CD8-positive, alpha-beta memory T cell (primary cell): ENCODE results near the gene SORL1-AS1. TPM values are rescaled to one million over a fixed set of nuclear protein-coding genes. Genes with fewer than 3 reads are reported as not detected.

Source experiments
- CTCF ChIA-PET: fragments of 350-600 bp; sonication (Branson Sonifier 250); formaldehyde crosslinking; loops from one replicate; lab custom pipeline; 2021; ENCODE audit warnings: antibody characterized with exemption; lab: Charles Lee
- POLR2A ChIA-PET: fragments of 350-600 bp; sonication (Branson Sonifier 250); formaldehyde crosslinking; loops from one replicate; lab custom pipeline; 2021; ENCODE audit warnings: antibody characterized with exemption; lab: Charles Lee
- DNase-seq, 5 donors: peaks; one replicate each; pipeline versions ENCODE4 v3.0.0 to v3.0.0-alpha.2; 2020 to 2022; ENCODE audit warnings: mixed read lengths in 1 of 5
- H3K27ac ChIP-seq: one replicate; pipeline ENCODE4 v1.7.0; 2013; ENCODE audit warnings: low read depth, mild to moderate bottlenecking, low read length, moderate library complexity
- H3K27me3 ChIP-seq: 2 replicates; pipeline ENCODE4 v1.7.0; 2013; ENCODE audit warnings: low read length, mild to moderate bottlenecking; ENCODE audit not compliant: insufficient read depth, poor library complexity, severe bottlenecking
- H3K36me3 ChIP-seq: 2 replicates; pipeline ENCODE4 v1.7.0; 2013; ENCODE audit warnings: mild to moderate bottlenecking, low read length, moderate library complexity; ENCODE audit not compliant: insufficient read depth
- H3K4me1 ChIP-seq: 2 replicates; pipeline ENCODE4 v1.7.0; 2013; ENCODE audit warnings: mild to moderate bottlenecking, low read length, moderate library complexity; ENCODE audit not compliant: insufficient read depth
- H3K4me3 ChIP-seq: 2 replicates; pipeline ENCODE4 v1.7.0; 2013; ENCODE audit warnings: mild to moderate bottlenecking, low read length
- H3K9me3 ChIP-seq: 2 replicates; pipeline ENCODE4 v1.7.0; 2013; ENCODE audit warnings: mild to moderate bottlenecking, low read length
- H3K27ac Mint-ChIP-seq, 8 donors: one replicate each; pipeline ENCODE4 v1.8.0; 2020 to 2021; ENCODE audit warnings: mixed read lengths in 8 of 8, mild to moderate bottlenecking in 6 of 8, inconsistent platforms in 3 of 8, moderate library complexity in 3 of 8
- H3K27me3 Mint-ChIP-seq, 2 donors: one replicate each; pipeline ENCODE4 v1.8.0; 2020 to 2021; ENCODE audit warnings: mixed read lengths in 2 of 2, mild to moderate bottlenecking in 1 of 2, moderate library complexity in 1 of 2
- H3K36me3 Mint-ChIP-seq, 3 donors: one replicate each; pipeline ENCODE4 v1.8.0; 2020 to 2021; ENCODE audit warnings: mixed read lengths in 3 of 3, inconsistent platforms in 1 of 3, mild to moderate bottlenecking in 1 of 3
- H3K4me1 Mint-ChIP-seq, 3 donors: one replicate each; pipeline ENCODE4 v1.8.0; 2020 to 2021; ENCODE audit warnings: mixed read lengths in 3 of 3, inconsistent platforms in 1 of 3, mild to moderate bottlenecking in 1 of 3
- H3K4me3 Mint-ChIP-seq, 7 donors: one replicate each; pipeline ENCODE4 v1.8.0; 2020 to 2021; ENCODE audit warnings: mixed read lengths in 7 of 7, mild to moderate bottlenecking in 6 of 7, moderate library complexity in 4 of 7, inconsistent platforms in 2 of 7
- H3K9me3 Mint-ChIP-seq, 5 donors: one replicate each; pipeline ENCODE4 v1.8.0; 2020 to 2022; ENCODE audit warnings: mixed read lengths in 5 of 5, mild to moderate bottlenecking in 3 of 5, moderate library complexity in 2 of 5, inconsistent platforms in 1 of 5
- polyA plus RNA-seq: library from polyadenylated mRNA; unstranded; fragments of 300-500 nt; fragmentation: Illumina TruSeq; gene quantifications from one replicate; pipeline ENCODE4 v1.2.3, GENCODE V29; 2021
- total RNA-seq, 2 experiments: library from RNA; stranded (reverse); gene quantifications; one replicate each; pipeline ENCODE4 v1.2.3, GENCODE V29; 2021

The SORL1-AS1 gene

GRCh38 chr11:121405646-121406045 lies 47.1 kb downstream of the SORL1-AS1 start:
- H3K27ac ChIP-seq, result no peak overlapping the region
- H3K4me3 ChIP-seq, result no peak overlapping the region

DNA sequence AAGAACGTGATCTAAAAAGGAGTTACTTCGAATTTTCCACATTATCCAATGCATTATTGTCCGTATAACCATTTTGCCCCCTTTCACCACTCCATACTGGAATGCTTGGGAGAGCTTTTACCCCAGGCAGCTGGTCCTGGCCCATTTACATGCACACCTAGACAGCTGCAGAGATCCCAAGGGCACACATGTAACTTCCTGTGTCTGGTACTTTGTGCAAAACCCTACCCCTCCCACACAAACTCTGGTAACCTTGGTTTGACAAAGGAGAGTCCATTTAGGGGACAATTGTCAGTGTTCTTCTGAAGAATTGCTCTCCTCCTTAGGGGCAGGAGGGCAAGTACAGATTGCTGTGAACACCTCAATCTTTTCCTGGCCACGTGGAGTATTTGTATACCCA lies 58.0 kb downstream of the SORL1-AS1 start:
- peaks cover 3 to 17% (median 9%) of the 10 kb centered on the region in 3 donors for H3K4me1 Mint-ChIP-seq
- Histone ChIP-seq H3K27me3 (no peaks in the 10 kb centered on the region), H3K4me1 (no peaks in the 10 kb centered on the region), H3K27ac (no peak overlapping the region), H3K9me3 (no peaks in the 10 kb centered on the region), H3K36me3 (no peaks in the 10 kb centered on the region), H3K4me3 (no peak overlapping the region)
- H3K27ac Mint-ChIP-seq, result peak overlapping the region in 1 of 8 donors; percentile 60
- H3K4me3 Mint-ChIP-seq, result no peak overlapping the region
- H3K9me3 Mint-ChIP-seq, result no peaks in the 10 kb centered on the region
- no peaks in the 10 kb centered on the region for H3K36me3 Mint-ChIP-seq
- ChIA-PET POLR2A (interaction anchor here (0.7 kb wide), 1 partner anchor 47 kb away, joined by 3 read pairs; no protein-coding TSS in a partner anchor), CTCF (no interaction called here)
- no peak for DNase-seq
- no peaks in the 10 kb centered on the region for H3K27me3 Mint-ChIP-seq

More at GRCh38 chr11:121405646-121406045, 47.1 kb downstream of the SORL1-AS1 start:
- H3K4me1 Mint-ChIP-seq, result no peaks in the 10 kb centered on the region
- no peaks in the 10 kb centered on the region for H3K4me1 ChIP-seq
- H3K9me3 ChIP-seq, result no peaks in the 10 kb centered on the region
- ChIA-PET CTCF (interaction anchor here (2.0 kb wide), 1 partner anchor 12 kb away, joined by 4 read pairs; no protein-coding TSS in a partner anchor), POLR2A (interaction anchor here (0.6 kb wide), 1 partner anchor 8 kb away, joined by 5 read pairs; no protein-coding TSS in a partner anchor)
- H3K9me3 Mint-ChIP-seq, result peaks cover 0 to 12% (median 4%) of the 10 kb centered on the region in 5 donors
- no peak for DNase-seq
- H3K36me3 Mint-ChIP-seq, result peaks cover 0 to 10% (median 2%) of the 10 kb centered on the region in 3 donors
- no peaks in the 10 kb centered on the region for H3K36me3 ChIP-seq
- no peaks in the 10 kb centered on the region for H3K27me3 ChIP-seq
- no peaks in the 10 kb centered on the region for H3K27me3 Mint-ChIP-seq
- H3K4me3 Mint-ChIP-seq, result no peak overlapping the region
- peak overlapping the region in 2 of 8 donors; percentile 1 to 37 for H3K27ac Mint-ChIP-seq

DNA sequence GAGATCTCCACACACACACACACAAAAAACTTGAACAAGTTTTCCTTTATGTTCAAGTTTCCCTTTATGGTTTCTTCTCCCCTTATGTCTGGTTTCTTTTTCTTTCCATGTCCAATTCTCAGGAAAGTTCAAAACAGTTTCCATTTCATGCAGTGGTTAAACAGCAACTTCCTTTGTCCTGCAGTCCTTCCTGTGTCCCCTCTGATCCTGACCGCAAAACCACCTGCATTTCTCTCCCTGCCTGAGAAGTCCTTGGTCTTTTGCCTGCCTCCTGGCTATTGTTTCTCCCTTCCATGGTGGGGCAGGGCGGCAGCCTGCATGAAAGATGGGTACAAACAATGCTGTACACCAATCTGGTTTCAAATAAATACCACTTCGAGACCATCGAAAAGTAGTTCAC lies 58.9 kb downstream of the SORL1-AS1 start:
- Histone ChIP-seq H3K36me3 (no peaks in the 10 kb centered on the region), H3K27ac (no peak overlapping the region), H3K4me3 (no peak overlapping the region), H3K27me3 (no peaks in the 10 kb centered on the region), H3K4me1 (no peaks in the 10 kb centered on the region), H3K9me3 (no peaks in the 10 kb centered on the region)
- peaks cover 3 to 17% (median 9%) of the 10 kb centered on the region in 3 donors for H3K4me1 Mint-ChIP-seq
- no peak for DNase-seq
- peak overlapping the region in 2 of 8 donors; percentile 55 to 83 for H3K27ac Mint-ChIP-seq
- H3K36me3 Mint-ChIP-seq, result no peaks in the 10 kb centered on the region
- CTCF ChIA-PET, result no interaction called here
- H3K4me3 Mint-ChIP-seq, result no peak overlapping the region
- no peaks in the 10 kb centered on the region for H3K9me3 Mint-ChIP-seq
- no peaks in the 10 kb centered on the region for H3K27me3 Mint-ChIP-seq
- POLR2A ChIA-PET, result no interaction called here

GRCh38 chr11:121391914-121392313 lies 60.9 kb downstream of the SORL1-AS1 start:
- no peak for DNase-seq
- ChIA-PET POLR2A (no interaction called here), CTCF (no interaction called here)
- H3K27ac Mint-ChIP-seq, result peak overlapping the region in 1 of 8 donors; percentile 77
- H3K4me1 ChIP-seq, result no peaks in the 10 kb centered on the region
- H3K27me3 Mint-ChIP-seq, result no peaks in the 10 kb centered on the region
- no peaks in the 10 kb centered on the region for H3K36me3 Mint-ChIP-seq
- H3K27ac ChIP-seq, result no peak overlapping the region
- H3K9me3 Mint-ChIP-seq, result no peaks in the 10 kb centered on the region
- H3K4me3 ChIP-seq, result no peak overlapping the region
- no peaks in the 10 kb centered on the region for H3K9me3 ChIP-seq
- H3K4me3 Mint-ChIP-seq, result no peak overlapping the region
- no peaks in the 10 kb centered on the region for H3K36me3 ChIP-seq
- H3K4me1 Mint-ChIP-seq, result peaks cover 3 to 17% (median 9%) of the 10 kb centered on the region in 3 donors
- H3K27me3 ChIP-seq, result no peaks in the 10 kb centered on the region

DNA sequence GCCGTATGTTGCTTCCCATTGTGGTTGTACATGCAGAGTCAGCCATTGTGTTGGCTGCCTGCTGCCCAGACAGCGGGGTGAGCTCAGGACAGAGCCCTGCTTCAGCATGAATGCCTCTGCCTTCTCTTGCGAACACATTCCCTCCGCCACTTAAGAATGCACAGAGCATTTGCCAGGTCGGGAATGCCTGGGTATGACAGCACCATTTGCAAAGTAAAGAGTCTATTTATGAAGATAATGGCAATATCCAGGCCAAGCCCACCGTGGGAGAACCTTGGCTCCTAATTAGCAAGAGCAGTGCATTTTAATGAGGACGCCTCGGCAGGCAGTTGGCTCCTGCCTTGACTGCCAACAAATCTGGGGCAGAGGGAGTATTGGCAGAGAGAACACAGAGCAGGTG lies 63.1 kb downstream of the SORL1-AS1 start:
- Histone ChIP-seq H3K27ac (no peak overlapping the region), H3K9me3 (no peaks in the 10 kb centered on the region), H3K4me1 (no peaks in the 10 kb centered on the region), H3K4me3 (no peak overlapping the region), H3K36me3 (no peaks in the 10 kb centered on the region), H3K27me3 (no peaks in the 10 kb centered on the region)
- H3K9me3 Mint-ChIP-seq, result no peaks in the 10 kb centered on the region
- ChIA-PET POLR2A (no interaction called here), CTCF (no interaction called here)
- no peaks in the 10 kb centered on the region for H3K27me3 Mint-ChIP-seq
- peaks cover 3 to 16% (median 9%) of the 10 kb centered on the region in 3 donors for H3K4me1 Mint-ChIP-seq
- no peak overlapping the region for H3K4me3 Mint-ChIP-seq
- DNase-seq, result no peak
- H3K36me3 Mint-ChIP-seq, result no peaks in the 10 kb centered on the region
- H3K27ac Mint-ChIP-seq, result peak overlapping the region in 1 of 8 donors; percentile 88

Other genes starting within 250 kb of the SORL1-AS1 start
- gene SC5D, start 160.2 kb downstream of the SORL1-AS1 start, total RNA-seq, result 10 to 100 TPM; 21.9 to 23.6 TPM
- 7.8 TPM for gene SC5D, start 160.2 kb downstream of the SORL1-AS1 start, polyA plus RNA-seq
- 10 to 100 TPM; 44.5 to 46.9 TPM for gene SORL1, start 653 bp downstream of the SORL1-AS1 start, total RNA-seq
- gene SORL1, start 653 bp downstream of the SORL1-AS1 start, polyA plus RNA-seq, result 220 TPM